MCF 10A (cell line): ENCODE measurements around the gene TMOD1. TPM values are rescaled to one million over a fixed set of nuclear protein-coding genes. Genes with fewer than 3 reads are reported as not detected.
"Not testable (repeated sequence)": the region's sequence is repeated elsewhere in the genome, so short reads cannot be mapped to it uniquely, and the experiment has no call there.

Experiments
- BruUV-seq: library from RNA; stranded (reverse); fragments of 400-500 nt; replicated peaks from 2 replicates; lab custom pipeline; 2021; lab: Mats Ljungman, UMichigan
- CTCF ChIA-PET: fragments of 300-600 bp; sonication (Branson Sonifier 250); formaldehyde crosslinking; extraction: SDS; loops from one replicate; lab custom pipeline; 2021; ENCODE audit warnings: antibody characterized with exemption, inconsistent platforms; lab: Yijun Ruan, JAX
- POLR2A ChIA-PET: fragments of 300-600, 350-650 bp; sonication (Branson Sonifier 250); formaldehyde crosslinking; extraction: SDS; loops from one replicate; lab custom pipeline; 2020; ENCODE audit warnings: antibody characterized with exemption, inconsistent platforms; lab: Yijun Ruan, JAX
- DNase-seq: peaks from one replicate; pipeline ENCODE4 v3.0.0-alpha.2; 2018; ENCODE audit not compliant: unreplicated experiment
- H3K27ac Mint-ChIP-seq: one replicate; pipeline ENCODE4 v1.8.0; 2022; ENCODE audit warnings: mild to moderate bottlenecking, low read depth, mixed read lengths; ENCODE audit not compliant: unreplicated experiment
- H3K27me3 Mint-ChIP-seq: one replicate; pipeline ENCODE4 v1.8.0; 2022; ENCODE audit warnings: mixed read lengths; ENCODE audit not compliant: insufficient read depth, unreplicated experiment
- H3K36me3 Mint-ChIP-seq: one replicate; pipeline ENCODE4 v1.8.0; 2022; ENCODE audit warnings: mild to moderate bottlenecking, moderate library complexity, mixed read lengths; ENCODE audit not compliant: insufficient read depth, unreplicated experiment
- H3K4me1 Mint-ChIP-seq: one replicate; pipeline ENCODE4 v1.8.0; 2022; ENCODE audit warnings: mixed read lengths; ENCODE audit not compliant: insufficient read depth, unreplicated experiment
- H3K4me3 Mint-ChIP-seq: one replicate; pipeline ENCODE4 v1.8.0; 2022; ENCODE audit warnings: mild to moderate bottlenecking, moderate library complexity, mixed read lengths; ENCODE audit not compliant: unreplicated experiment
- H3K9me3 Mint-ChIP-seq: one replicate; pipeline ENCODE4 v1.8.0; 2022; ENCODE audit warnings: mixed read lengths; ENCODE audit not compliant: unreplicated experiment
- intact Hi-C: fragments of 100-400 bp; cut with micrococcal nuclease; formaldehyde crosslinking; loops from 2 replicates; pipeline ENCODE4 v1.14.1; 2022
- total RNA-seq: library from RNA; stranded (reverse); gene quantifications from 2 replicates; pipeline ENCODE4 v1.2.3, GENCODE V29; 2022
- TF ChIP-seq, protein P1 (sequence below): fragments of 200-600 bp; IDR thresholded peaks from one replicate; pipeline ENCODE4 v1.8.0; 2022; ENCODE audit warnings: antibody characterized with exemption, mild to moderate bottlenecking; ENCODE audit not compliant: unreplicated experiment

The TMOD1 gene
- total RNA-seq, 1 experiment from 2014 or later, result 0.26 TPM

DNA sequence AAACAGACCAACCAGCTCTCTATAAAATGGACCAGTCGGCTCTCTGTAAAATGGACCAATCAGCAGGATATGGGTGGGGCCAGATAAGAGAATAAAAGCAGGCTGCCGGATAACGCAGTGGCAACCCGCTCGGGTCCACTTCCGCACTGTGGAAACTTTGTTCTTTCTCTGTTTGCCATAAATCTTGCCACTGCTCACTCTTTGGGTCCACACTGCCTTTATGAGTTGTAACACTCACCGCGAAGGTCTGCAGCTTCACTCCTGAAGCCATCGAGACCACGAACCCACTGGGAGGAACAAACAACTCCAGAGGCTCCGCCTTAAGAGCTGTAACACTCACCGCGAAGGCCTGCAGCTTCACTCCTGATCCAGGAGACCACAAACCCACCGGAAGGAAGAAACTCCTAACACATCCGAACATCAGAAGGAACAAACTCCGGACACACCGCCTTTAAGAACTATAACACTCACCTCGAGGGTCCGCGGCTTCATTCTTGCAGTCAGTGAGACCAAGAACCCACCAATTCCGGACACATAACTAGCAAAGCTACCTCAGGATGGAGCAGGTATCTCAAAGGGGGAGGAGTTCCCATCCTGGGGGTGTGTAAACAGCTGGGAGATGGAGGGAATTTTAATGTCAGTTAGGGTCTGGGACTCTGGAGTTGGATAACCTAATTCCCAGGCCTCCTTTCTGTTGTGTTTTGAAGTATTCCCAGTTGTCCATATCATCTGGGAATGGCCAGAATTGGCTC is 73.6 kb downstream of the TMOD1 start:
- CTCF ChIA-PET, result interaction anchor here (1.2 to 2.6 kb wide), 2 partner anchors 13 to 23 kb away, joined by 3 to 12 read pairs; no protein-coding TSS in a partner anchor
- H3K36me3 Mint-ChIP-seq, H3K4me1 Mint-ChIP-seq, H3K4me3 Mint-ChIP-seq, POLR2A ChIA-PET, intact Hi-C loops, BruUV-seq, DNase-seq, H3K27ac Mint-ChIP-seq, H3K9me3 Mint-ChIP-seq: not testable (repeated sequence)
- H3K27me3 Mint-ChIP-seq, result peaks cover 16% of the 10 kb centered on the region

DNA sequence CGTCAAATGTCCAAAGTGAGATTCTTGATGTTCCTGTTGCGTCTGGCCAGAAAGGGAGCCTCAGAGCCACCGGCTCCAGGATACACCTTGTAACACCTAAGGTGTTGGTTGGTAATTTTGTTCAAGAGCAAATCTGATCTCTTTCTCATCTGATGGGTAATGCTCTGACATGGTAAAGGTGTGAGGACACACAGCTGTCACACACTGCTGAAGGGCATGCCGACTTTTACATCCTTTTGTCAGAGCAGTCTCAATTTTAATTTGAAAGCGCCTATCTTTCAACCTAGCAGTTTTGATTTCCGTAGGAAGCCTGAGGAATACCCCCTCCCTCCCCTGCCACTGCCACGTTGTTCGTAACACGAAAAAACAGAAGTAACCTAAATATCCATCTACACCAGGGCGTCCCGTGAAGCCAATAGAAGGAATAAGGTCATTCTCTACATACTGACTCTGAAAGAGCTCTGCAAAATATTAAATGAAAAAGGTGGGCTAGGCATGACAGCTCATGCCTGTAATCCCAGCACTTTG is 74.3 kb downstream of the TMOD1 start:
- Mint-ChIP-seq H3K4me3 (no peak overlapping the region), H3K36me3 (no peaks in the 10 kb centered on the region), H3K4me1 (no peaks in the 10 kb centered on the region), H3K27me3 (peaks cover 13% of the 10 kb centered on the region), H3K27ac (no peak overlapping the region), H3K9me3 (no peaks in the 10 kb centered on the region)
- BruUV-seq, result no TSS peak
- ChIA-PET POLR2A (no interaction called here), CTCF (interaction anchor here (1.3 to 2.6 kb wide), 2 partner anchors 23 to 107 kb away, joined by 3 to 12 read pairs; no protein-coding TSS in a partner anchor)
- TF ChIP-seq, protein P1, sequence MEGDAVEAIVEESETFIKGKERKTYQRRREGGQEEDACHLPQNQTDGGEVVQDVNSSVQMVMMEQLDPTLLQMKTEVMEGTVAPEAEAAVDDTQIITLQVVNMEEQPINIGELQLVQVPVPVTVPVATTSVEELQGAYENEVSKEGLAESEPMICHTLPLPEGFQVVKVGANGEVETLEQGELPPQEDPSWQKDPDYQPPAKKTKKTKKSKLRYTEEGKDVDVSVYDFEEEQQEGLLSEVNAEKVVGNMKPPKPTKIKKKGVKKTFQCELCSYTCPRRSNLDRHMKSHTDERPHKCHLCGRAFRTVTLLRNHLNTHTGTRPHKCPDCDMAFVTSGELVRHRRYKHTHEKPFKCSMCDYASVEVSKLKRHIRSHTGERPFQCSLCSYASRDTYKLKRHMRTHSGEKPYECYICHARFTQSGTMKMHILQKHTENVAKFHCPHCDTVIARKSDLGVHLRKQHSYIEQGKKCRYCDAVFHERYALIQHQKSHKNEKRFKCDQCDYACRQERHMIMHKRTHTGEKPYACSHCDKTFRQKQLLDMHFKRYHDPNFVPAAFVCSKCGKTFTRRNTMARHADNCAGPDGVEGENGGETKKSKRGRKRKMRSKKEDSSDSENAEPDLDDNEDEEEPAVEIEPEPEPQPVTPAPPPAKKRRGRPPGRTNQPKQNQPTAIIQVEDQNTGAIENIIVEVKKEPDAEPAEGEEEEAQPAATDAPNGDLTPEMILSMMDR, result no peak
- no peak for DNase-seq
- intact Hi-C loops, result no loop called here

DNA sequence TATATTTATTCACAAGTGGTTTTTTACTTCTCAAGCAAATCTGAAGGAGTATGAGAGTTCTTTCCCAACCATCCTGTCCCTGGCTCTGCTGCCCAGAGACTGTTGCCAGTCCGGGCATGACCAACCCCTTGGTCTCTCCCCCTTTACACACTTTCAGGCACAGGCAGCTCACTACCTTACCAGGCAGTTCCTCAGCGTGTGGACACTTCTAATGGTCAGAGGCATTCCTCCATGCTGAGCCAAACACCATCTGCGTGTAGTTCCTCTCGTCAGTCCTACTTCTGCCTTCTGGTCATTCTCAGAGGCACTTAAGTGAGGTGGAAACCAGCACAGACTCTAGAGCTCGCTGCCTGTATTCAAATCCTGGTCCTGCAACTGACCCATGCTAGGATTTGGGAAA is 75.6 kb downstream of the TMOD1 start:
- TF ChIP-seq, protein P1, result no peak
- H3K27ac Mint-ChIP-seq, result no peak overlapping the region
- no peaks in the 10 kb centered on the region for H3K36me3 Mint-ChIP-seq
- no peak for DNase-seq
- ChIA-PET CTCF (interaction anchor here (1.1 to 1.3 kb wide), 3 partner anchors 40 to 108 kb away, joined by 3 read pairs; no protein-coding TSS in a partner anchor), POLR2A (no interaction called here)
- intact Hi-C loops, result no loop called here
- no peaks in the 10 kb centered on the region for H3K4me1 Mint-ChIP-seq
- peaks cover 13% of the 10 kb centered on the region for H3K27me3 Mint-ChIP-seq
- H3K4me3 Mint-ChIP-seq, result no peak overlapping the region
- no peaks in the 10 kb centered on the region for H3K9me3 Mint-ChIP-seq
- BruUV-seq, result no TSS peak

DNA sequence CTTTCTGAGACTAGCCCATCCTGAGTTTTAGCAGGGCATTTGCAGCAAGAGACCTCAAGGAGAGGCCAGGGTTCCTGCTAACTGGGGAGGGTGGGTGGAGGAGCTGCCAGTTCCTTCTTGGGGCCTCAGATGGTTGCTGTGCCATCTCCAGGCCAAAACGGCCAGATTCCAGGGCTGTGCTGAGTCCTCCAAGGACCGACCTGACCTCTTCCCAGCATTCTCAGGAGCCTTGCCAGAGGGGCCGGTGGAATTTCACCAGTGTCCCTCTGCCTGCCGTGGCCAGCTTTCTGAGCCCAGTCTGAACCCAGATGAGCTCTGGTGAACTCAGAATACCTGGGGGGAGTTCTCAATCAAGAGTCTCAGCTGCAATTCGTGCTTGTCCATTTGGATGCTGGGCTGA is 77.4 kb downstream of the TMOD1 start:
- H3K4me1 Mint-ChIP-seq, result no peaks in the 10 kb centered on the region

More for the DNA sequence above, 77.4 kb downstream of the TMOD1 start:
- TF ChIP-seq, protein P1, result no peak
- ChIA-PET POLR2A (no interaction called here), CTCF (interaction anchor here (0.9 to 1.8 kb wide), 5 partner anchors 10 to 110 kb away, joined by 3 to 11 read pairs (median 5); no protein-coding TSS in a partner anchor)
- peaks cover 13% of the 10 kb centered on the region for H3K27me3 Mint-ChIP-seq
- intact Hi-C loops, result no loop called here
- no peak overlapping the region for H3K4me3 Mint-ChIP-seq
- BruUV-seq, result no TSS peak
- no peaks in the 10 kb centered on the region for H3K9me3 Mint-ChIP-seq
- no peak overlapping the region for H3K27ac Mint-ChIP-seq
- H3K36me3 Mint-ChIP-seq, result no peaks in the 10 kb centered on the region
- DNase-seq, result no peak
